NCI-H69 (cell line): ENCODE results near the gene ZNF611.
"Not testable (repeated sequence)": the region's sequence is repeated elsewhere in the genome, so short reads cannot be mapped to it uniquely, and the experiment has no call there.

ENCODE experiments used
- DNase-seq: peaks from one replicate; lab custom pipeline; 2025; lab: John Stamatoyannopoulos, UW

The ZNF611 gene

GRCh38 chr19:52716522-52716921 lies 18.3 kb downstream of the ZNF611 start:
- no peak for DNase-seq

- DNase-seq: not testable (repeated sequence)
Measured at GRCh38 chr19:52715902-52716301, 18.9 kb downstream of the ZNF611 start.

- not testable (repeated sequence) for DNase-seq
Measured at GRCh38 chr19:52715330-52715729, 19.5 kb downstream of the ZNF611 start.

GRCh38 chr19:52713051-52713450 lies 21.8 kb downstream of the ZNF611 start:
- DNase-seq: not testable (repeated sequence)

GRCh38 chr19:52711661-52712060 lies 23.2 kb downstream of the ZNF611 start:
- not testable (repeated sequence) for DNase-seq

GRCh38 chr19:52710538-52710937 lies 24.3 kb downstream of the ZNF611 start:
- DNase-seq: no peak

- not testable (repeated sequence) for DNase-seq
Measured at GRCh38 chr19:52705615-52706014, 29.2 kb downstream of the ZNF611 start.

- DNase-seq: no peak
Measured at GRCh38 chr19:52703917-52704316, 30.9 kb downstream of the ZNF611 start.

GRCh38 chr19:52700673-52701072 lies 34.2 kb downstream of the ZNF611 start:
- no peak for DNase-seq

- DNase-seq: peak; percentile 34
Measured at GRCh38 chr19:52699555-52699954, 35.3 kb downstream of the ZNF611 start.

- no peak for DNase-seq
Measured at GRCh38 chr19:52695996-52696395, 38.8 kb downstream of the ZNF611 start.

- no peak for DNase-seq
Measured at GRCh38 chr19:52694921-52695320, 39.9 kb downstream of the ZNF611 start.

GRCh38 chr19:52694281-52694680 lies 40.6 kb downstream of the ZNF611 start:
- DNase-seq: not testable (repeated sequence)

- DNase-seq: no peak
Measured at GRCh38 chr19:52692431-52693008, 42.3 kb downstream of the ZNF611 start.

- DNase-seq: peak; percentile 90
Measured at GRCh38 chr19:52691737-52692136, 43.1 kb downstream of the ZNF611 start.

GRCh38 chr19:52691215-52691610 lies 43.6 kb downstream of the ZNF611 start:
- DNase-seq: peak; percentile 39

- DNase-seq: peak; percentile 97
Measured at GRCh38 chr19:52690369-52691214, 44.3 kb downstream of the ZNF611 start.

- DNase-seq: peak; percentile 75
Measured at GRCh38 chr19:52689843-52690368, 44.9 kb downstream of the ZNF611 start.

GRCh38 chr19:52688925-52689796 lies 45.7 kb downstream of the ZNF611 start:
- DNase-seq: peak; percentile 75

GRCh38 chr19:52688335-52688734 lies 46.5 kb downstream of the ZNF611 start:
- no peak for DNase-seq

- DNase-seq: peak; percentile 15
Measured at GRCh38 chr19:52687684-52688083, 47.2 kb downstream of the ZNF611 start.

GRCh38 chr19:52685811-52686210 lies 49.0 kb downstream of the ZNF611 start:
- DNase-seq: no peak
